Measurements from ENCODE around the gene MACROD2.

- TF ChIP-seq CTCF (IDR thresholded peaks at IDR 0.05) (no peak), POLR2A (IDR thresholded peaks at IDR 0.05) (no peak)
Measured at GRCh38 chr20:15756002-15756753, 1760.9 kb downstream of the MACROD2 start.
